Suprapubic skin (tissue), 4 donors: ENCODE measurements around the gene EIF4G3.

ENCODE experiments used
- POLR2A ChIP-seq, 2 donors: fragments of 450-650 bp; IDR thresholded peaks; one replicate each; pipeline ENCODE4 v1.6.1; 2017; ENCODE audit warnings: antibody characterized with exemption in 2 of 2, mild to moderate bottlenecking in 2 of 2, moderate library complexity in 2 of 2
- POLR2AphosphoS5 ChIP-seq, 3 donors: sonication (generic); formaldehyde crosslinking; IDR thresholded peaks; one replicate each; pipeline ENCODE4 v1.6.1; 2017; ENCODE audit warnings: antibody characterized with exemption in 3 of 3
- TF ChIP-seq, protein P1 (sequence below), 2 donors: fragments of 200-600 bp in 1 of 2; fragments of 450-650 bp in 1 of 2; sonication (generic) in 1 of 2; IDR thresholded peaks; one replicate each; pipeline ENCODE4 v1.5.1; 2016 to 2019; ENCODE audit warnings: antibody characterized with exemption in 2 of 2, mild to moderate bottlenecking in 1 of 2, moderate library complexity in 1 of 2

DNA sequence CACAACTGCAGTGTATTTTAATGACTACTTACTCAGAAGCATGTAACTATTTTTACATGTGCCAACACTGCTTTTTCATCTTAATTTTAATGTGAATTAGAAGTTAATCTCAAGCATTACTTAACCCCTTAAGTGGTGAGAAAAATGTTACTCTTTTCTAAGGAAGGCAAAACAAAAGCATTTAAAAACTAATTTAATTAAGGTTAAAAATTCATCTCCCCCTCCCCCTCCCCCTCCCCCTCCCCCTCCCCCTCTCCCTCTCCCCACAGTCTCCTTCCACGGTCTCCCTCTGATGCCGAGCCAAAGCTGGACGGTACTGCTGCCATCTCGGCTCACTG, 362.2 kb downstream of the EIF4G3 start:
- TF ChIP-seq, protein P1, sequence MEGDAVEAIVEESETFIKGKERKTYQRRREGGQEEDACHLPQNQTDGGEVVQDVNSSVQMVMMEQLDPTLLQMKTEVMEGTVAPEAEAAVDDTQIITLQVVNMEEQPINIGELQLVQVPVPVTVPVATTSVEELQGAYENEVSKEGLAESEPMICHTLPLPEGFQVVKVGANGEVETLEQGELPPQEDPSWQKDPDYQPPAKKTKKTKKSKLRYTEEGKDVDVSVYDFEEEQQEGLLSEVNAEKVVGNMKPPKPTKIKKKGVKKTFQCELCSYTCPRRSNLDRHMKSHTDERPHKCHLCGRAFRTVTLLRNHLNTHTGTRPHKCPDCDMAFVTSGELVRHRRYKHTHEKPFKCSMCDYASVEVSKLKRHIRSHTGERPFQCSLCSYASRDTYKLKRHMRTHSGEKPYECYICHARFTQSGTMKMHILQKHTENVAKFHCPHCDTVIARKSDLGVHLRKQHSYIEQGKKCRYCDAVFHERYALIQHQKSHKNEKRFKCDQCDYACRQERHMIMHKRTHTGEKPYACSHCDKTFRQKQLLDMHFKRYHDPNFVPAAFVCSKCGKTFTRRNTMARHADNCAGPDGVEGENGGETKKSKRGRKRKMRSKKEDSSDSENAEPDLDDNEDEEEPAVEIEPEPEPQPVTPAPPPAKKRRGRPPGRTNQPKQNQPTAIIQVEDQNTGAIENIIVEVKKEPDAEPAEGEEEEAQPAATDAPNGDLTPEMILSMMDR (IDR thresholded peaks at IDR 0.05) = no peak
- TF ChIP-seq POLR2A (IDR thresholded peaks at IDR 0.05) = no peak
- no peak for TF ChIP-seq POLR2AphosphoS5 (IDR thresholded peaks at IDR 0.05)
